HG03342 (cell line): Measurements from ENCODE around the gene MUC4.
"Not testable (repeated sequence)": the region's sequence is repeated elsewhere in the genome, so short reads cannot be mapped to it uniquely, and the experiment has no call there.

Experiments
- ATAC-seq: cut with Tn5 transposase; IDR thresholded peaks from one replicate; pipeline ENCODE4 v1.9.1; 2021; ENCODE audit warnings: mild to moderate bottlenecking, moderate library complexity; ENCODE audit not compliant: unreplicated experiment

The MUC4 gene

GRCh38 chr3:195788711-195789581 is 22.8 kb downstream of the MUC4 start:
- ATAC-seq: no peak

GRCh38 chr3:195785781-195786405 is 25.8 kb downstream of the MUC4 start:
- not testable (repeated sequence) for ATAC-seq

GRCh38 chr3:195784031-195784430 is 27.7 kb downstream of the MUC4 start:
- not testable (repeated sequence) for ATAC-seq

GRCh38 chr3:195781236-195781635 is 30.5 kb downstream of the MUC4 start:
- not testable (repeated sequence) for ATAC-seq

GRCh38 chr3:195777975-195778374 is 33.8 kb downstream of the MUC4 start:
- no peak for ATAC-seq

GRCh38 chr3:195774917-195775316 is 36.8 kb downstream of the MUC4 start:
- no peak for ATAC-seq

GRCh38 chr3:195773956-195774537 is 37.7 kb downstream of the MUC4 start:
- no peak for ATAC-seq

- no peak for ATAC-seq
These were observed 40.0 kb downstream of the MUC4 start for GRCh38 chr3:195771646-195772300.

GRCh38 chr3:195770841-195771645 is 40.7 kb downstream of the MUC4 start:
- ATAC-seq: not testable (repeated sequence)

- no peak for ATAC-seq
These were observed 41.5 kb downstream of the MUC4 start for GRCh38 chr3:195770081-195770840.

GRCh38 chr3:195769551-195769950 is 42.2 kb downstream of the MUC4 start:
- ATAC-seq: no peak

- no peak for ATAC-seq
These were observed 42.9 kb downstream of the MUC4 start for GRCh38 chr3:195768831-195769303.

- no peak for ATAC-seq
These were observed 43.3 kb downstream of the MUC4 start for GRCh38 chr3:195768414-195768813.

- no peak for ATAC-seq
These were observed 43.9 kb downstream of the MUC4 start for GRCh38 chr3:195767792-195768191.

GRCh38 chr3:195766671-195767070 is 45.1 kb downstream of the MUC4 start:
- no peak for ATAC-seq

GRCh38 chr3:195764961-195765706 is 46.6 kb downstream of the MUC4 start:
- no peak for ATAC-seq

GRCh38 chr3:195763843-195764825 is 47.6 kb downstream of the MUC4 start:
- no peak for ATAC-seq
